ENCODE measurements around the gene ARL16.

GRCh38 chr17:81690549-81690948 is 7.0 kb upstream of the ARL16 start:
- TF ChIP-seq POLR2A (IDR thresholded peaks at IDR 0.05; ENCODE audit: control extremely low read depth in 1 of 2, low read depth in 2 of 2, low read length in 2 of 2) (no peak), CTCF (IDR thresholded peaks at IDR 0.05; ENCODE audit: control extremely low read depth in 1 of 3, insufficient read depth in 1 of 3, low read depth in 1 of 3, low read length in 3 of 3) (no peak), ASH2L (IDR thresholded peaks at IDR 0.05; ENCODE audit: low read length) (no peak), MAFK (IDR thresholded peaks at IDR 0.05; ENCODE audit: low read depth, low read length) (no peak), JUND (IDR thresholded peaks at IDR 0.05; ENCODE audit: low read length) (no peak), CHD2 (IDR thresholded peaks at IDR 0.05; ENCODE audit: low read length) (no peak), EP300 (IDR thresholded peaks at IDR 0.05; ENCODE audit: borderline replicate concordance in 1 of 2, low read depth in 2 of 2, low read length in 2 of 2) (no peak), MAX (IDR thresholded peaks at IDR 0.05) (no peak)
